GM20000 (cell line): Measurements from ENCODE around the gene CAP2.

Source experiments
- DNase-seq: peaks from one replicate; pipeline ENCODE4 v3.0.0; 2012; ENCODE audit warnings: low spot score
- TF ChIP-seq, protein P1 (sequence below): IDR thresholded peaks from 2 replicates; pipeline ENCODE4 v1.5.1; 2012; ENCODE audit warnings: mild to moderate bottlenecking, control low read depth; ENCODE audit errors: extremely low read depth, missing control alignments

The CAP2 gene

DNA sequence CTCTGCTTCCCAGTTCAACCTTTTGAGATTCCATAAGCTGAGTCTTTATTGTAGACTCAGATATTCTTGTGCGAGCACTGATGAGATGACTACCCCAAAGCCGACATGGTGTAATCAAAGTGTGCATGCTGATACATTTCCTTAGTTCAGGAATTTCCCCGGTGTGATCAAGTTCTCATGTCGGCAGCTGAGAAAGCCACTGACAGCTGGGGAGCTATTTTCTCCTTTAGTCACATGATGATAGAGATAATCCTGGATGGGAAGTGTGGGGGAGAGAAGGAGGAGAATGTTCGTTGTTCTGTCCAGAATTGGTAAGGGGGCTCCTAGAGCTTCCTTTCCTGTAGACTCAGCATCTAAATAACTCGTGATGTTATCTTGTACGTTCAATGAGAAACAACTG lies 7.7 kb upstream of the CAP2 start:
- no peak for DNase-seq
- TF ChIP-seq, protein P1, sequence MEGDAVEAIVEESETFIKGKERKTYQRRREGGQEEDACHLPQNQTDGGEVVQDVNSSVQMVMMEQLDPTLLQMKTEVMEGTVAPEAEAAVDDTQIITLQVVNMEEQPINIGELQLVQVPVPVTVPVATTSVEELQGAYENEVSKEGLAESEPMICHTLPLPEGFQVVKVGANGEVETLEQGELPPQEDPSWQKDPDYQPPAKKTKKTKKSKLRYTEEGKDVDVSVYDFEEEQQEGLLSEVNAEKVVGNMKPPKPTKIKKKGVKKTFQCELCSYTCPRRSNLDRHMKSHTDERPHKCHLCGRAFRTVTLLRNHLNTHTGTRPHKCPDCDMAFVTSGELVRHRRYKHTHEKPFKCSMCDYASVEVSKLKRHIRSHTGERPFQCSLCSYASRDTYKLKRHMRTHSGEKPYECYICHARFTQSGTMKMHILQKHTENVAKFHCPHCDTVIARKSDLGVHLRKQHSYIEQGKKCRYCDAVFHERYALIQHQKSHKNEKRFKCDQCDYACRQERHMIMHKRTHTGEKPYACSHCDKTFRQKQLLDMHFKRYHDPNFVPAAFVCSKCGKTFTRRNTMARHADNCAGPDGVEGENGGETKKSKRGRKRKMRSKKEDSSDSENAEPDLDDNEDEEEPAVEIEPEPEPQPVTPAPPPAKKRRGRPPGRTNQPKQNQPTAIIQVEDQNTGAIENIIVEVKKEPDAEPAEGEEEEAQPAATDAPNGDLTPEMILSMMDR, result no peak

DNA sequence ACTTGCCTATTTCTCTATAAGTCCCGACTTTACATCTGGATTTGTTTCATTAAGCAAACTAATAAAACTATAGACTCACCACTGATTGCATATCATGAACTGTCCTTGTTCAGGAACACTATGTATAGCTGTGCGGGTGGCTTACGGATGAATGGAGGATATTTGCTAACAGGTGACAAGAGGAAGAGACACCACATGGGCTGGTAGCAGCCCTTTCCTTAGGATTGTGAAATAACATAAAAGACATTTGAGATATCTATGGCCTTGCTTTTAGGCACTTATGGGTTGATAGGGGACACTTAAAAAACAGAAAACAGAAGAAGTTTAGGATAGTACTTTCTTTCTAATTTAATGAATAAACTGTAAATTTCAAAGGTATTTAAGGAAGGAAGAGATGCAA lies 5.0 kb upstream of the CAP2 start:
- no peak for DNase-seq
- TF ChIP-seq, protein P1, result no peak

DNA sequence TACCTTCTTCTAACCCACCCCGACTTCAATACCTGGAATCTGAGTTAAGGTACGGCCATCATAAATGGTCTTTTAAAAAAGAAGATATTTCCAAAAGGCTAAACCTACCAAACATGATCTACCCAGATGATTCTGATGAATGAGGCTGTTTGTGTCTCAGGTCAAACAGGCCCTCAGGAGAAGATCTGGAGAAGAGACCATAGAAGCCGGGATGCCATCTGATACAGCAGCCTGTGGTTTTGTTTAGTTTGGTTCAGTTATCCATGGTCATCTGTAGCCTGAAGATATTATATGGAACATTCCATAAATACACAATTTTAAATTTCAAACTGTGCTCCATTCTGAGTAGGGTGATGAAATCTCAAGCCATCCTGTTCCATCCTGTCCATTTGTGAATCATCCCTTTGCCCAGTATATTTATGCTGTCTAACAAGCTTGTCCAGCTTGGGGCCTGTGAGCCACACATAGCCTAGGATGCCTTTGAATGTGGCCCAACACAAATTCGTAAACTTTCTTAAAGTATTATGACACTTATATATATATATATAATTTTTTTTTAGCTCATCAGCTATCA lies 4.0 kb upstream of the CAP2 start:
- DNase-seq, result no peak
- TF ChIP-seq, protein P1, result no peak

DNA sequence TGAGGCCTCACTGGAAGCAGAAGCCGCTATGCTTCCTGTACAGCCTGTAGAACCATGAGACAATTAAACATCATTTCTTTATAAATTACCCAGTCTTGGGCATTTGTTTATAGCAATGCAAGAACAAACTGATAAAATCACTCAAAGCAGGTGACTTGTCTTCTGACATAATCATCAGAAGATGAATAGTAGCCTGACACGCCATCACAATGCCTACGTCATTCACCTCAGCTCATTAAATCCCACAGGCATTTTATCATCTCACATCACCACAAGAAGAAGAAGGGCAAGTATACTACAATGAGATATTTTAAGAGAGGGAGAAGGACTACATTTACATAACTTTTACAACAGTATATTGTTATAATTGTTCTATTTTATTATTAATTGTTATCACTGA lies 3.1 kb upstream of the CAP2 start:
- DNase-seq, result no peak
- TF ChIP-seq, protein P1, result no peak

DNA sequence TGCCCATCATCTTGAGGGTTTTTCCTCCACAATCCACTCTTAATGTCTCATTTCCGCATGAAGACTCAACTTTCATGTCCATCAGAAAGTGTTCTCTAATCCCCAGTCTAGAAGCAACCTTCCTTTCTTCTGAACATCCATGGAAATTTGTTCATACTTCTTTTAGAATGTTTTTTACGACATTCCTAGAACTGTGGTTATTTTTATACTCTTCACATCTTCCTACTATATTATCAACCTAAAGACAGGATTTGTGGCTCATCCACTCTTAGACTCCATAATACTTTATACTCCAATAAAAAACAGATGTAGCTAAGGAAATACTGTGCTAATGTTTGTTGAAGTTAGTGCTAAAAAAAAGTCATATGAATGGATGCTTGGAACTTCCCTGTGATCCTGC lies 1.4 kb upstream of the CAP2 start:
- no peak for DNase-seq
- TF ChIP-seq, protein P1, result no peak

DNA sequence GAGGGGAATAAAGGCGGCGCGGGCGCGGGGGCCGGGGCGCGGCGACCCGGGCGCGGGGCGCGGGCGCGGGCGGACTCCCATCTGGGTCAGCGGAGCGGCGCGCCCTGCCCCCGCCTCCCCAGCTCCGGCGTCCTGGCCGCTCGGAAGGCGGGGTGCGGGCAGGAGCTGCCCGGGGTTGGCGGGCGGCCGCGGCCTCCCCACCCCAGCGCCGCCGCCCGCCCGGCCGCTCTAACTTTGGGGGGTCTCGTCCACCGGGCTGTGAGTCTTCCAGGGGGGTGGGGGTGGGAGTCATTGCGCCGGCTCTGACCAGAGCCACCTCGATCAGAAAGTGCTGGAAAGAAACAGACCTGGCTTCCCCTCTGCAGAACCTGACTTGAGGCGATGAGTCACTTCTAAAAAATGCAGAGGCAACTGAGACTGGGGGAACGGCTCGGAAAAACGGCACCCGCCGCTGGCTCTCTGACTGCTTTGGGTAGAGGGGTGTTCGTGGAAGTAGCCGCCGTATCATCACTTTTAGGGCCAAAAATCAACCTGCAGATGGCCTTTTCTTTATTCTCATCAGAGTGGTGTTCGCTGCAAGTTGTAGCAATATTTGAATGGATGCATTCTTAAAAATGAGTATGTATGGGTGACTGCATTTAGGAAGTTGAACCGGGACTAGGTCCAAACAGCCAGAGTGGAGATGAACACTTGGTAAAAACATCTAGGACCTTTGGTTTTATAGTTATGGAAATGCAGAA lies 667 bp downstream of the CAP2 start:
- DNase-seq, result no peak
- TF ChIP-seq, protein P1, result no peak

DNA sequence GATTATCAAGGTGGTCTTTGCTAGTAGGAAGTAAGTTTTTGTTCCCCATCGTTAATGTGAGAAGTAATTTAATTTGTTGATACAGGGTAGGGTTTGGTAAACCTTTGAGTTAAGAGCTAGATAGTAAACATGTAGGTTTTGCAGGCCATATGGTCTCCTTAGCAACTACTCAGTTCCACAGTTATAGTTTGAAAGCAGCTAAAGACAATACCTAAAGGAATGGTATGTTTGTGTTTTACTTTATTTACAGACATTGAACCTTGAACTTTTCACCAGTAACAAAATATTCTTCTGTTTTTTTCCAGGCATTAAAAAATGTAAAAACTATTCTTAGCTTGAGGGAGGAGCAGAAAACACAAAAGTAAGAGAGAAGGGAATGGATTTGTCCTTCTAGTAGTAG lies 1.7 kb downstream of the CAP2 start:
- no peak for DNase-seq
- TF ChIP-seq, protein P1, result no peak
